Epithelial cell of proximal tubule (primary cell): ENCODE measurements around the gene GRK4. TPM values are rescaled to one million over a fixed set of nuclear protein-coding genes. Genes with fewer than 3 reads are reported as not detected.
"Not testable (repeated sequence)": the region's sequence is repeated elsewhere in the genome, so short reads cannot be mapped to it uniquely, and the experiment has no call there.

Source experiments
- DNase-seq: peaks from one replicate; pipeline ENCODE4 v3.0.0-alpha.2; 2011; ENCODE audit warnings: low read depth
- H3K4me3 ChIP-seq: 2 replicates; pipeline ENCODE4 v1.5.1; 2011; ENCODE audit warnings: low read depth, mild to moderate bottlenecking, low read length
- total RNA-seq: library from RNA; depleted of rRNA; stranded (reverse); fragments of >200 nt; gene quantifications from 2 replicates; pipeline ENCODE4 v1.2.3, GENCODE V29; 2015
- TF ChIP-seq, protein P1 (sequence below): conservative IDR thresholded peaks from 2 replicates; pipeline ENCODE4 v1.5.1; 2012; ENCODE audit warnings: low read depth, mild to moderate bottlenecking, low read length

The GRK4 gene
- total RNA-seq, 1 donor from 2014 or later: 1.3 TPM

DNA sequence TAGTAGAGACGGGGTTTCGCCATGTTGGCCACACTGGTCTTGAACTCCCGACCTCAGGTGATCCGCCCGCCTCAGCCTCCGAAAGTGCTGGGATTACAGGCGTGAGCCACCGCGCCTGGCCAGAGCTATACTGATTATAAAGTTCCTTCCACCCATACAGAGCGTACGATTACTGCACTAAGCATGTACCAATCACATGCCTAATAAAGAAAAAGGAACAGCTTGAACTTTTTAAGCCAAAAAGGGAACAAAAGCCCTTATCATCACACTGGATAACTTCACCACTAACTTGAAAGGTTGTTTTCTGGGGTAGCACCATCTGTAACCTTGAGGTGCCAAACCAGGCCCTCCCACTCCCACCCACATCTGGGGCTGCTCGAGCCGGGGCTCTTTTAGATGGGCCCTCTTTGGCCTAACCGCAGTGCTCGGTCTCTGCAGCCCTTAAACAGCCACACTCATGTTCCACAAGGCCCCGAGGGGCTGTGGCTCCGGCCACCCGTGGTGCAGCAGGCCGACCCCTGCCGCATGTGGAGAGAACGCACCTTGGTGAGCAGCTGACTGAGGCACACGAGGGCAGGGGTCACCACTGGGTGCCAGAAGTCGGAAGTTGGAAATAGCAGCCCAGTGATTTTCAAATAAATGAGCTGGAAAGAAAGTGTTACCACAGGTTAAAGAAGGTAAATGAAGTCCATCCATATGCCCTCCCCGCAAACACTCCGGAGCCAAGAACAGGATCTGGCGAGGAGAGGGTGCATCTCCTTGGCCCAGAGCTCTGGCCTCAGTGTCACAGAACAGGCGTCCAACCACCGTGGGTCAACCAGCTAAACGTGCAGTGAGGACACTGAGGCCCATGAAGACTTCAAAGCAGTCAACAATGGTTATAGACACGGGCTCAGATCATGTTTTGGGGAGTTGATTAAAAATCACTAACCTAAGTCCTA is 18.5 kb upstream of the GRK4 start:
- TF ChIP-seq, protein P1, sequence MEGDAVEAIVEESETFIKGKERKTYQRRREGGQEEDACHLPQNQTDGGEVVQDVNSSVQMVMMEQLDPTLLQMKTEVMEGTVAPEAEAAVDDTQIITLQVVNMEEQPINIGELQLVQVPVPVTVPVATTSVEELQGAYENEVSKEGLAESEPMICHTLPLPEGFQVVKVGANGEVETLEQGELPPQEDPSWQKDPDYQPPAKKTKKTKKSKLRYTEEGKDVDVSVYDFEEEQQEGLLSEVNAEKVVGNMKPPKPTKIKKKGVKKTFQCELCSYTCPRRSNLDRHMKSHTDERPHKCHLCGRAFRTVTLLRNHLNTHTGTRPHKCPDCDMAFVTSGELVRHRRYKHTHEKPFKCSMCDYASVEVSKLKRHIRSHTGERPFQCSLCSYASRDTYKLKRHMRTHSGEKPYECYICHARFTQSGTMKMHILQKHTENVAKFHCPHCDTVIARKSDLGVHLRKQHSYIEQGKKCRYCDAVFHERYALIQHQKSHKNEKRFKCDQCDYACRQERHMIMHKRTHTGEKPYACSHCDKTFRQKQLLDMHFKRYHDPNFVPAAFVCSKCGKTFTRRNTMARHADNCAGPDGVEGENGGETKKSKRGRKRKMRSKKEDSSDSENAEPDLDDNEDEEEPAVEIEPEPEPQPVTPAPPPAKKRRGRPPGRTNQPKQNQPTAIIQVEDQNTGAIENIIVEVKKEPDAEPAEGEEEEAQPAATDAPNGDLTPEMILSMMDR: no peak
- no peak for DNase-seq
- H3K4me3 ChIP-seq: no peak overlapping the region

DNA sequence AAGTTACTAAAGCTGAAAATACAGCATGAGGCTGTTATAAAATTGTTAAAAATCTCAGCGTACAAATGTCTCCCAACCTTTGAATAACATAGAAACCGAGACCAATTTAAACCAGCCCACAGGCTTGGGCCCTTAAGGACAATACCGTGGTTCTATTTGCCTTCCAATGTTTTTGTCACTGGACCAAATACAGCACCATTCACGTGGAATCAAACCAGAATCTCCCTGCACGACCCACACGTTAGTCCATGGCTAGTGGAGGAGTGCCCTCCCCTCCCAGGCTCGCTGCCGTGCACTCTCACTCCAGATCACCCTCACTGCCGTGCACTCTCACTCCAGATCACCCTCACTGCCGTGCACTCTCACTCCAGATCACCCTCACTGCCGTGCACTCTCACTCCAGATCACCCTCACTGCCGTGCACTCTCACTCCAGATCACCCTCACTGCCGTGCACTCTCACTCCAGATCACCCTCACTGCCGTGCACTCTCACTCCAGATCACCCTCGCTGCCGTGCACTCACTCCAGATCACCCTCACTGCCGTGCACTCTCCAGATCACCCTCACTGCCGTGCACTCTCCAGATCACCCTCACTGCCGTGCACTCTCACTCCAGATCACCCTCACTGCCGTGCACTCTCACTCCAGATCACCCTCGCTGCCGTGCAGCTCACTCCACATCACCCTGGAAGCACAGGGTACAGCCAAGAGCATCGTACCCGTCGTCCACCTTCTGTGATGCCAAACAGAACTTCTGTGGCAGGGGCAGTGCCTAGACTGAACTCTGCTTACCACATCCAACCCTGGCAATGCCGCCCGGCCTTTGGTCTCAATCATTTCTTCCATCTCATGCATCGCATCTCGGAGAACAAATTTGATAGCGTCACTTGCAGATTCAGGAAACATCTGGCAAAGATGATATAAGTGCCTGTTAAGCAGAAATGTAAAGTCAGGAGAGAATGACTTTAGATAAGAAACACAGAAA is 17.5 kb upstream of the GRK4 start:
- not testable (repeated sequence) for H3K4me3 ChIP-seq, DNase-seq

DNA sequence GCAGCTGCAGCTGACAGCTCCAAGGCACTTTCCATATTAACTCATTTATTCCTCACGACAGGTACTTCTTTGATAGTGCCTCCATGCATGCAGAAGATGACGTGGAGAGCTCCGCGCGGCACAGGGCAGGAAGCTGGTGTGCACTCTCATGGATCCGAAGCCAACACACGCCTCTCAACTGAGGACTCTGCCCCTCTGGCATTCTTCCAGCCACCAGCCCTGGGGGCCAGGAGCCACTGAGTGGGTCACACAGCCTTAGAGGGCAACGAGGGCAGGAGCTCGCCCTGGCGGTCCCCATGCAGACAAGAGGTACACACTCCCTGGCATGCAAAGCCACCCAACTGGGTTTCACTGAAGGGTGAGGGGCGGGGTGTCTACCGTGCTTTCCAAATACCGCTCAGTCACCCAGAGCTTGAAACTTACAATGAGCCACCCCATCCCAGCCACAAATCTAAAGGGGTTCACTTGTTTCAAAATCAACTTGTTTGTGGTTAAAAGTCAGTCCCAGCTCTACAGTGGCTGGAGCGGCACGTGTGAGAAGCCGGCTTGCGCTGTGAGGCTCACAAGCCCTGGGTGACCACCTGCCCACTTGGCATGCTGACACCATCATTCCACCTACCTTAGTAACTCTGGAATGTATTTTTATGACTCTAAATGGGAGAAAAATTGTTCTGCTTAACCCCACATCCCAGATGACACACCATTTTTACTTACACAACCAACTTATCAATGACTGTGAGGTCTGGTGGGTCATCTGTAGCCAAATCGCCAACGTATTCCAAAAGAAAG is 16.4 kb upstream of the GRK4 start:
- no peak for DNase-seq
- TF ChIP-seq, protein P1: no peak
- H3K4me3 ChIP-seq: no peak overlapping the region

DNA sequence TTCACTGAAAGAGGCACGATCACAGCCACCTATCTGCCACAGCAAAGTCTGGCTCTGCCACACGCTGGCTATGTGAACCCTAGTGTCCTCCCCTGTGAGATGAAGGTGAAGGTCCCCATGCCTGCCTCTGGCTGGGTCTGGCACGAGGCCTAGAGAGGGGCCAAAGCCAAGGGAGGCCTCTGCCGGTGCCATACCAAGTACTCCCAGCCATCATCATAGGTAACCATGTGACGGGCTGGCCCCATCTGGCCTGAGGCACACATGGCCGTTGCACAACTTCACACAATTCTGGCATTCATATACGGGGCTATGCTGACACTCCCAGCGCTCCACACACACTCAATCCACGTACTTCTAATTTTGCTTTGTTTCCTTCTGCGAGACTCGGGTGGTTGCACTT is 15.4 kb upstream of the GRK4 start:
- TF ChIP-seq, protein P1: no peak
- DNase-seq: no peak
- no peak overlapping the region for H3K4me3 ChIP-seq

DNA sequence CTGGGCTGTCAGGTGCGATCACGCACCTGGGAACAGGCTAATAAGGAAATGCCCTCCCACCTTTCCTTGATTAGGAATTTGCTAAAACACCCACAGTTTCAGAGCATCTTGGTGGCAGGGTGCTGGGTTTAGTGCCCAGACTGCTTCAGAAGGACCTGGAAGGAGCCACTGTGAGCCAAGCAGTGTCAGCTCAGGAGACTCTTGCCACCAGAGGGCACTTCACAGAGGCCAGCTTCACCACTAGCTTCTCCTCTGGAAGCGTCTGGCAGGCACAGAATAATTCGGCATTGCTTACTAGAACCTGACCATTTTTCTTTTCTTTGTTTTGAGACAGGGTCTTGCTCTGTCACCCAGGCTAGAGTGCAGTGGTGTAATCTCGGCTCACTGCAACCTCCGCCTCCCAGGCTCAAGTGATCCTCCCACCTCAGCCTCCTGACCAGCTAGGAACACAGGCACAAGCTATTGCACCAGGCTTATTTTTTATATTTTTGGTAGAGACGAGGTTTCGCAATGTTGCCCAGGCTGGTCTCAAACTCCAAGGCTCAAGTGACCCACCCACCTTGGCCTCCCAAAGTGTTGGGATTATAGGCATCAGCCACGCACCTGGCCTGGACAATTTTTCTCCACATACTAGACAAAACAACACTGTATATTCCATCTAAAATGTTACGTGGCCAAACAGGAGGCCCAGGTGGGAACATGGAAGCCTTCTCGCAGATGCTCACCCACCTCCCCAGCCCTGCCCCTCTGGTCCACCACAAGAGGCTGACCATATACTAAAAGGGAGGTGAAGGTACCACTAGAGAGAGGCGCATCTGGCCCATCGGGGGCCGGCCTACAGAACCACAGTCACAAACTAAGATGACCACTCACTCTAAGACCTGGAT is 14.2 kb upstream of the GRK4 start:
- DNase-seq: no peak
- H3K4me3 ChIP-seq: no peak overlapping the region
- TF ChIP-seq, protein P1: peak; percentile 67

DNA sequence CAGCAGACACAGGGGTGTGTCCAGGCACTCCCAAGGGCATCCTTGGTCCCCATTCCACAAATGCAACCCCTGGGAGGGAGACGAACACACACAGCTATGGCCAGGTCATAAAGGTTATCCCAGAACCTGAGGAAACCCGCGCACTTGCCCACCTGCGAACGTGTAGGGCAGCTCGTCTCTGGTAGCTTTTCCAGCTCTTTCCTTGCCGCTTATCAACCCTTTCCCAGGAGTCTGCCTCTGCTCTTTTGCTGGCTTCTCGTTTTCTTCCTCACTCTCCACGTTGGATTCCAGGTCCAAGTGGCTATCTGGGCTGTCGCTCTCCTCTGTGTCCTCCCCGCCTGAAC is 13.6 kb upstream of the GRK4 start:
- TF ChIP-seq, protein P1: no peak
- no peak overlapping the region for H3K4me3 ChIP-seq

More for the DNA sequence above, 13.6 kb upstream of the GRK4 start:
- no peak for DNase-seq
